ENCODE results near the gene MMP14. TPM values are rescaled to one million over a fixed set of nuclear protein-coding genes. Genes with fewer than 3 reads are reported as not detected.
"Not testable (repeated sequence)": the region's sequence is repeated elsewhere in the genome, so short reads cannot be mapped to it uniquely, and the experiment has no call there.

MMP14 gene
- total and polyA plus RNA-seq, 3 experiments from 2014 or later = 1.4 to 1.7 TPM; not detected in 1

GRCh38 chr14:22797017-22797917, 39.1 kb upstream of the MMP14 start:
- H3K36me3 Mint-ChIP-seq = peaks cover 0 to 2% (median 0%) of the 10 kb centered on the region in 3 donors
- no peak overlapping the region for H3K4me3 Mint-ChIP-seq
- Histone ChIP-seq H3K9me3 (ENCODE audit: low read length) (no peaks in the 10 kb centered on the region), H3K4me3 (ENCODE audit: low read length) (no peak overlapping the region), H3K4me1 (ENCODE audit: insufficient read depth, low read length) (no peaks in the 10 kb centered on the region), H3K36me3 (ENCODE audit: insufficient read depth, low read length) (no peaks in the 10 kb centered on the region), H3K27me3 (ENCODE audit: insufficient read depth, low read length, poor library complexity, severe bottlenecking) (no peaks in the 10 kb centered on the region), H3K27ac (ENCODE audit: low read depth, low read length) (no peak overlapping the region)
- ChIA-PET POLR2A (no interaction called here), CTCF (no interaction called here)
- peaks cover 32 to 61% of the 10 kb centered on the region in 2 donors for H3K27me3 Mint-ChIP-seq
- no peaks in the 10 kb centered on the region for H3K4me1 Mint-ChIP-seq
- H3K27ac Mint-ChIP-seq = no peak overlapping the region
- H3K9me3 Mint-ChIP-seq = no peaks in the 10 kb centered on the region
- no peak for DNase-seq

GRCh38 chr14:22798528-22798927, 37.9 kb upstream of the MMP14 start:
- ChIA-PET POLR2A (no interaction called here), CTCF (no interaction called here)
- Mint-ChIP-seq H3K27ac (no peak overlapping the region), H3K36me3 (peaks cover 0 to 3% (median 2%) of the 10 kb centered on the region in 3 donors), H3K4me3 (no peak overlapping the region), H3K4me1 (no peaks in the 10 kb centered on the region), H3K9me3 (no peaks in the 10 kb centered on the region), H3K27me3 (peaks cover 34 to 72% of the 10 kb centered on the region in 2 donors)
- Histone ChIP-seq H3K4me3 (ENCODE audit: low read length) (no peak overlapping the region), H3K27ac (ENCODE audit: low read depth, low read length) (no peak overlapping the region), H3K36me3 (ENCODE audit: insufficient read depth, low read length) (no peaks in the 10 kb centered on the region), H3K27me3 (ENCODE audit: insufficient read depth, low read length, poor library complexity, severe bottlenecking) (no peaks in the 10 kb centered on the region), H3K9me3 (ENCODE audit: low read length) (no peaks in the 10 kb centered on the region), H3K4me1 (ENCODE audit: insufficient read depth, low read length) (no peaks in the 10 kb centered on the region)
- DNase-seq = no peak

GRCh38 chr14:22800346-22800745, 36.0 kb upstream of the MMP14 start:
- ChIA-PET POLR2A (no interaction called here), CTCF (no interaction called here)
- Mint-ChIP-seq H3K27ac (no peak overlapping the region), H3K4me3 (no peak overlapping the region), H3K9me3 (no peaks in the 10 kb centered on the region), H3K36me3 (peaks cover 0 to 3% (median 2%) of the 10 kb centered on the region in 3 donors), H3K4me1 (no peaks in the 10 kb centered on the region), H3K27me3 (peaks cover 35 to 76% of the 10 kb centered on the region in 2 donors)
- Histone ChIP-seq H3K36me3 (ENCODE audit: insufficient read depth, low read length) (no peaks in the 10 kb centered on the region), H3K27me3 (ENCODE audit: insufficient read depth, low read length, poor library complexity, severe bottlenecking) (no peaks in the 10 kb centered on the region), H3K9me3 (ENCODE audit: low read length) (no peaks in the 10 kb centered on the region), H3K4me3 (ENCODE audit: low read length) (no peak overlapping the region), H3K27ac (ENCODE audit: low read depth, low read length) (no peak overlapping the region), H3K4me1 (ENCODE audit: insufficient read depth, low read length) (no peaks in the 10 kb centered on the region)
- DNase-seq = no peak

DNA sequence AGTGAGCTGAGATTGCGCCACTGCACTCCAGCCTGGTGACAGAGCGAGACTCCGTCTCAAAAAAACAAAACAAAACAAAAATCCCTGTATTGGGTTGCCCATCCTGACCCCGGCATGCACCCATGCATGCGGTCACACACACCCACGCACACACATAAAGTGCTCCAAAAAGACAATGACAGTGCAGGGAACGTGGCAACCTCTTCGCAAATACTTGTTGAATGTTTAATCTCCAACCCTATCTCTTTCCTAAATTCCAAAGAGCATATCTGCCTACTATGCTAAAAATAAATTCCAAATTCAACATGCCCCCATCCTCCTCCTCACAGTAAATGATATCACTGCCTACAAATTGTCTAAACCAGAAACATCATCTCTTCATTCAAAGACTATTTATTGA, 34.7 kb upstream of the MMP14 start:
- Histone ChIP-seq H3K4me1 (ENCODE audit: insufficient read depth, low read length) (no peaks in the 10 kb centered on the region), H3K36me3 (ENCODE audit: insufficient read depth, low read length) (no peaks in the 10 kb centered on the region), H3K27ac (ENCODE audit: low read depth, low read length) (no peak overlapping the region), H3K4me3 (ENCODE audit: low read length) (no peak overlapping the region), H3K27me3 (ENCODE audit: insufficient read depth, low read length, poor library complexity, severe bottlenecking) (no peaks in the 10 kb centered on the region), H3K9me3 (ENCODE audit: low read length) (no peaks in the 10 kb centered on the region)
- H3K9me3 Mint-ChIP-seq = peaks cover 0 to 2% (median 0%) of the 10 kb centered on the region in 5 donors
- H3K4me1 Mint-ChIP-seq = no peaks in the 10 kb centered on the region
- POLR2A ChIA-PET = no interaction called here
- peaks cover 36 to 72% of the 10 kb centered on the region in 2 donors for H3K27me3 Mint-ChIP-seq
- H3K4me3 Mint-ChIP-seq = no peak overlapping the region
- H3K36me3 Mint-ChIP-seq = peaks cover 0 to 3% (median 0%) of the 10 kb centered on the region in 3 donors
- CTCF ChIA-PET = no interaction called here
- no peak for DNase-seq
- H3K27ac Mint-ChIP-seq = no peak overlapping the region

DNA sequence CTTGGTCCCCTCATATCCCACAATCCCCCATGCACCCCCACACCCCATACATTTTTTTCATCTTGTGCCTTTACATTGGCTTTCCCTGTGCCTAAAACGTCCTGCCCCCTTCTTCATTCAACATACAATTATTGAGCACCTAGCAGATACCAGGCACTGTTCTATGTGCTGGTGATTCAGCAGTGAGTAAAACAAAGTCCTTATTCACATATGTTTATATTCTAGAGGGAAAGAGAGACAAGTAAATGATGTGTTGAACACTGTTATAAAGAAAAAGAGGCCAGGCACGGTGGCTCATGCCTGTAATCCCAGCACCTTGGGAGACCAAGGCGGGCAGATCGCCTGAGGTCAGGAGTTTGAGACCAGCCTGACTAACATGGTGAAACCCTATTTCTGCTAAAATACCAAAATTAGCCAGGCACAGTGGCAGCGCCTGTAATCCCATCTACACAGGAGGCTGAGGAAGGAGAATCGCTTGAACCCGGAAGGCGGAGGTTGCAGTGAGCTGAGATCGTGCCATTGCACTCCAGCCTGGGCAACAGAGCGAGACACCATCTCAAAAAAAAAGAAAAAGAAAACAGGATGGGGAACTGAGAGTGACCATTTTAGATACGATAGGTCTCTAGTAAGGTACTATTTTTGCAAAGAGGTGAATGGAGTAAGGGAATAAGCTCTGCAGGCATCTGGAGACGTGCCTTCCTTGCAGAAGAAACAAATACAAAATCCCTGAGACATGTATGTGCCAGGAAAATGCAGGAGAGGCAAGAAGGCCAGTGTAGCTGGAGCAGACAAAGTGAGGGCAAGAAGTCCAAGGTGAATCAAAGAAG, 33.3 kb upstream of the MMP14 start:
- Histone ChIP-seq H3K27ac (ENCODE audit: low read depth, low read length) (no peak overlapping the region), H3K4me3 (ENCODE audit: low read length) (no peak overlapping the region), H3K9me3 (ENCODE audit: low read length) (no peaks in the 10 kb centered on the region), H3K27me3 (ENCODE audit: insufficient read depth, low read length, poor library complexity, severe bottlenecking) (no peaks in the 10 kb centered on the region), H3K36me3 (ENCODE audit: insufficient read depth, low read length) (no peaks in the 10 kb centered on the region), H3K4me1 (ENCODE audit: insufficient read depth, low read length) (no peaks in the 10 kb centered on the region)
- H3K9me3 Mint-ChIP-seq = peaks cover 0 to 2% (median 0%) of the 10 kb centered on the region in 5 donors
- H3K27me3 Mint-ChIP-seq = peaks cover 30 to 69% of the 10 kb centered on the region in 2 donors
- ChIA-PET CTCF (no interaction called here), POLR2A (no interaction called here)
- H3K4me1 Mint-ChIP-seq = no peaks in the 10 kb centered on the region
- no peak overlapping the region for H3K4me3 Mint-ChIP-seq
- H3K27ac Mint-ChIP-seq = no peak overlapping the region
- DNase-seq = no peak
- H3K36me3 Mint-ChIP-seq = peaks cover 0 to 3% (median 0%) of the 10 kb centered on the region in 3 donors

DNA sequence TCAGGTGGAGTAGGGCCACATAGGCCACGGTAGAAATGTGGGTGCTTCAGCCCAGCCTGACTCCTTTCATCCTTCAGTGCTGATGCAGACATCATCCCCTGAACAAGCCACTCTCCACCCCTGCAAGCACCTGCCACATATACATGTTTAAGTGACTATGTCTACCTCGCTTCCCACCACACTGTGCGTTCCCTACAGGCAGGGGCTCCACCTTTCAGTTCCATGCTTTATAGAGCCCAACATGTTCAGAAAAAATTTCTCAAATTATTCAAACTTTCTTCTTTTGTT, 32.8 kb upstream of the MMP14 start:
- no peak for DNase-seq
- Mint-ChIP-seq H3K27ac (no peak overlapping the region), H3K27me3 (peaks cover 27 to 68% of the 10 kb centered on the region in 2 donors), H3K36me3 (peaks cover 0 to 3% (median 0%) of the 10 kb centered on the region in 3 donors), H3K9me3 (peaks cover 0 to 2% (median 0%) of the 10 kb centered on the region in 5 donors), H3K4me3 (no peak overlapping the region), H3K4me1 (no peaks in the 10 kb centered on the region)
- H3K4me3 ChIP-seq (ENCODE audit: low read length) = no peak overlapping the region
- H3K36me3 ChIP-seq (ENCODE audit: insufficient read depth, low read length) = no peaks in the 10 kb centered on the region
- no peaks in the 10 kb centered on the region for H3K27me3 ChIP-seq (ENCODE audit: insufficient read depth, low read length, poor library complexity, severe bottlenecking)
- CTCF ChIA-PET = no interaction called here
- H3K9me3 ChIP-seq (ENCODE audit: low read length) = no peaks in the 10 kb centered on the region
- no peak overlapping the region for H3K27ac ChIP-seq (ENCODE audit: low read depth, low read length)
- H3K4me1 ChIP-seq (ENCODE audit: insufficient read depth, low read length) = no peaks in the 10 kb centered on the region
- POLR2A ChIA-PET = no interaction called here

GRCh38 chr14:22805235-22805634, 31.1 kb upstream of the MMP14 start:
- H3K9me3 Mint-ChIP-seq; H3K36me3 Mint-ChIP-seq; H3K4me1 ChIP-seq (ENCODE audit: insufficient read depth, low read length); H3K27ac ChIP-seq (ENCODE audit: low read depth, low read length); CTCF ChIA-PET; H3K9me3 ChIP-seq (ENCODE audit: low read length); H3K4me1 Mint-ChIP-seq; DNase-seq; H3K27me3 ChIP-seq (ENCODE audit: insufficient read depth, low read length, poor library complexity, severe bottlenecking); H3K4me3 Mint-ChIP-seq; POLR2A ChIA-PET; H3K4me3 ChIP-seq (ENCODE audit: low read length); H3K36me3 ChIP-seq (ENCODE audit: insufficient read depth, low read length): not testable (repeated sequence)
- peaks cover 20 to 56% of the 10 kb centered on the region in 2 donors for H3K27me3 Mint-ChIP-seq
- peak overlapping the region in 1 of 8 donors; percentile 77 for H3K27ac Mint-ChIP-seq

DNA sequence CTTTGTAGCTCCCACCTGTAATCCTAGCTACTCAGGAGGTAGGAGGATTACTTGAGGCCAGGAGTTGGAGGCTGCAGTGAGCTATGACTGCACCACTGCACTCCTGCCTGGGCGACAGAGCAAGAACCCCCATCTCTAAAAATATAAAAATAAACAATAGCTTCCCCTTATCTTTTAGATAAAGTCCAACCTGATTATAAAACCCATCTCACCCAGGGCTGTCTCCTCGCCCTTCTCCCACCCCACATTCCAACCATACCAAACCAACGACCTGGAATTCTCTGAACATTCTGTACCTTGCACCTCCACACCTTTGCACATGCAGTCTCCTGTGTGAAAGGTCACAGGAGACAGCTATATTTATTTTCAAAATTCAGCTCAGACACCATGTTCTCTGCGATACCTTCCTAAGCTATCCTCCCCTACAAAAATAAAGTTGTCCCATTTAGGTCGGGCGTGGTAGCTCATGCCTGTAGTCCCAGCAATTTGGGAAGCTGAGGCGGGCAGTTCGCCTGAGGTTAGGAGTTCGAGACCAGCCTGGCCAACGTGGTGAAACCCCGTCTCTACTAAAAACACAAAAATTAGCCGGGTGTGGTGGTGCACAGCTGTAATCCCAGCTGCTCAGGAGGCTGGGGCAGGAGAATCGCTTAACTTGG, 28.8 kb upstream of the MMP14 start:
- peaks cover 0 to under 1% (median 0%) of the 10 kb centered on the region in 3 donors for H3K36me3 Mint-ChIP-seq
- POLR2A ChIA-PET = interaction anchor here (0.8 kb wide), 1 partner anchor 42 kb away, joined by 4 read pairs; the partner anchor contains the start of gene OXA1L
- peaks cover 13 to 41% of the 10 kb centered on the region in 2 donors for H3K27me3 Mint-ChIP-seq
- no peaks in the 10 kb centered on the region for H3K4me1 Mint-ChIP-seq
- CTCF ChIA-PET = interaction anchor here (0.6 to 1.0 kb wide), 2 partner anchors 184 to 218 kb away, joined by 3 to 8 read pairs; partner anchors contain the start of gene DAD1
- Histone ChIP-seq H3K27ac (ENCODE audit: low read depth, low read length) (no peak overlapping the region), H3K4me3 (ENCODE audit: low read length) (no peak overlapping the region), H3K27me3 (ENCODE audit: insufficient read depth, low read length, poor library complexity, severe bottlenecking) (no peaks in the 10 kb centered on the region), H3K9me3 (ENCODE audit: low read length) (no peaks in the 10 kb centered on the region), H3K4me1 (ENCODE audit: insufficient read depth, low read length) (no peaks in the 10 kb centered on the region), H3K36me3 (ENCODE audit: insufficient read depth, low read length) (no peaks in the 10 kb centered on the region)
- H3K4me3 Mint-ChIP-seq = no peak overlapping the region
- DNase-seq = no peak
- peaks cover 0 to 2% (median 0%) of the 10 kb centered on the region in 5 donors for H3K9me3 Mint-ChIP-seq
- no peak overlapping the region for H3K27ac Mint-ChIP-seq
